ENCODE measurements around the gene NR2F2.

DNA sequence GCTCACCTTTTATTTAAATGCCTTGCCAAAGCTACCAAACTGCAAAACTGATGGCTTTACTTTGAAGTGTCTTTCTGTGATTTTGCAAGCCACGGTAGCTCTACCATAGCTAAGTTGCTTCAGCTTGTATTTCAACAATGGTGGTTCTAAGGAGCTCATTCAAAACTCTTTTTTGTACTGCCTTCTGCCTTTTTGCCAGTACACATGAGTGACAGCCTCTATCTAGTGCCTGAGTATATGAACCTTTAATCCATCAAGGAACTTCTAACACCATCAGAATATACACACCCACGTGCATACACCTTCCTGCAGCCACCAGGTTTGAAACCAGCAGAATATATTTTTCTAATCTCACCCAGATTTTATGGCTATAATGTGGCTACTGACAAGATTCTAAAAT is 10.4 kb upstream of the NR2F2 start:
- TF ChIP-seq EZH2 (conservative IDR thresholded peaks at IDR 0.05; ENCODE audit: low read depth, low read length) = no peak
- TF ChIP-seq, protein P1, sequence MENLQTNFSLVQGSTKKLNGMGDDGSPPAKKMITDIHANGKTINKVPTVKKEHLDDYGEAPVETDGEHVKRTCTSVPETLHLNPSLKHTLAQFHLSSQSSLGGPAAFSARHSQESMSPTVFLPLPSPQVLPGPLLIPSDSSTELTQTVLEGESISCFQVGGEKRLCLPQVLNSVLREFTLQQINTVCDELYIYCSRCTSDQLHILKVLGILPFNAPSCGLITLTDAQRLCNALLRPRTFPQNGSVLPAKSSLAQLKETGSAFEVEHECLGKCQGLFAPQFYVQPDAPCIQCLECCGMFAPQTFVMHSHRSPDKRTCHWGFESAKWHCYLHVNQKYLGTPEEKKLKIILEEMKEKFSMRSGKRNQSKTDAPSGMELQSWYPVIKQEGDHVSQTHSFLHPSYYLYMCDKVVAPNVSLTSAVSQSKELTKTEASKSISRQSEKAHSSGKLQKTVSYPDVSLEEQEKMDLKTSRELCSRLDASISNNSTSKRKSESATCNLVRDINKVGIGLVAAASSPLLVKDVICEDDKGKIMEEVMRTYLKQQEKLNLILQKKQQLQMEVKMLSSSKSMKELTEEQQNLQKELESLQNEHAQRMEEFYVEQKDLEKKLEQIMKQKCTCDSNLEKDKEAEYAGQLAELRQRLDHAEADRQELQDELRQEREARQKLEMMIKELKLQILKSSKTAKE (CRISPR knock-in tag; IDR thresholded peaks at IDR 0.05; ENCODE audit: borderline replicate concordance) = no peak
- TF ChIP-seq, protein P2, sequence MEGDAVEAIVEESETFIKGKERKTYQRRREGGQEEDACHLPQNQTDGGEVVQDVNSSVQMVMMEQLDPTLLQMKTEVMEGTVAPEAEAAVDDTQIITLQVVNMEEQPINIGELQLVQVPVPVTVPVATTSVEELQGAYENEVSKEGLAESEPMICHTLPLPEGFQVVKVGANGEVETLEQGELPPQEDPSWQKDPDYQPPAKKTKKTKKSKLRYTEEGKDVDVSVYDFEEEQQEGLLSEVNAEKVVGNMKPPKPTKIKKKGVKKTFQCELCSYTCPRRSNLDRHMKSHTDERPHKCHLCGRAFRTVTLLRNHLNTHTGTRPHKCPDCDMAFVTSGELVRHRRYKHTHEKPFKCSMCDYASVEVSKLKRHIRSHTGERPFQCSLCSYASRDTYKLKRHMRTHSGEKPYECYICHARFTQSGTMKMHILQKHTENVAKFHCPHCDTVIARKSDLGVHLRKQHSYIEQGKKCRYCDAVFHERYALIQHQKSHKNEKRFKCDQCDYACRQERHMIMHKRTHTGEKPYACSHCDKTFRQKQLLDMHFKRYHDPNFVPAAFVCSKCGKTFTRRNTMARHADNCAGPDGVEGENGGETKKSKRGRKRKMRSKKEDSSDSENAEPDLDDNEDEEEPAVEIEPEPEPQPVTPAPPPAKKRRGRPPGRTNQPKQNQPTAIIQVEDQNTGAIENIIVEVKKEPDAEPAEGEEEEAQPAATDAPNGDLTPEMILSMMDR (CRISPR knock-in tag; IDR thresholded peaks at IDR 0.05) = no peak
- no peak for TF ChIP-seq MAFK (conservative IDR thresholded peaks at IDR 0.05 in 1 of 2, IDR thresholded peaks at IDR 0.05 in 1 of 2; ENCODE audit: low read length in 2 of 2)
- TF ChIP-seq KDM5A (IDR thresholded peaks at IDR 0.05; ENCODE audit: borderline replicate concordance, low read length) = no peak
- TF ChIP-seq, protein P3, sequence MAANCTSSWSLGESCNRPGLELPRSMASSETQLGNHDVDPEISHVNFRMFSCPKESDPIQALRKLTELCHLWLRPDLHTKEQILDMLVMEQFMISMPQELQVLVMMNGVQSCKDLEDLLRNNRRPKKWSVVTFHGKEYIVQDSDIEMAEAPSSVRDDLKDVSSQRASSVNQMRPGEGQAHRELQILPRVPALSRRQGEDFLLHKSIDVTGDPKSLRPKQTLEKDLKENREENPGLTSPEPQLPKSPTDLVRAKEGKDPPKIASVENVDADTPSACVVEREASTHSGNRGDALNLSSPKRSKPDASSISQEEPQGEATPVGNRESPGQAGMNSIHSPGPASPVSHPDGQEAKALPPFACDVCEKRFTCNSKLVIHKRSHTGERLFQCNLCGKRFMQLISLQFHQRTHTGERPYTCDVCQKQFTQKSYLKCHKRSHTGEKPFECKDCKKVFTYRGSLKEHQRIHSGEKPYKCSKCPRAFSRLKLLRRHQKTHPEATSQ (CRISPR knock-in tag; IDR thresholded peaks at IDR 0.05; ENCODE audit: borderline replicate concordance) = no peak
- TF ChIP-seq PHF8 (CRISPR knock-in tag; IDR thresholded peaks at IDR 0.05) = no peak
- TF ChIP-seq GATAD1 (CRISPR knock-in tag; IDR thresholded peaks at IDR 0.05) = no peak
- TF ChIP-seq RBFOX2 (IDR thresholded peaks at IDR 0.05; ENCODE audit: low read depth, low read length) = no peak
